Stimulated activated CD4-positive, alpha-beta T cell treated with anti-CD3 and anti-CD28 coated beads, Interleukin-1b, Interleukin-23, amount 100 ng/mL, for 4 hours (primary cell): Measurements from ENCODE around the gene RNLS.

Source experiments
- DNase-seq, 2 donors: peaks; one replicate each; pipeline ENCODE4 v3.0.0-alpha.2; 2020; ENCODE audit warnings: low read depth in 2 of 2

The RNLS gene

DNA sequence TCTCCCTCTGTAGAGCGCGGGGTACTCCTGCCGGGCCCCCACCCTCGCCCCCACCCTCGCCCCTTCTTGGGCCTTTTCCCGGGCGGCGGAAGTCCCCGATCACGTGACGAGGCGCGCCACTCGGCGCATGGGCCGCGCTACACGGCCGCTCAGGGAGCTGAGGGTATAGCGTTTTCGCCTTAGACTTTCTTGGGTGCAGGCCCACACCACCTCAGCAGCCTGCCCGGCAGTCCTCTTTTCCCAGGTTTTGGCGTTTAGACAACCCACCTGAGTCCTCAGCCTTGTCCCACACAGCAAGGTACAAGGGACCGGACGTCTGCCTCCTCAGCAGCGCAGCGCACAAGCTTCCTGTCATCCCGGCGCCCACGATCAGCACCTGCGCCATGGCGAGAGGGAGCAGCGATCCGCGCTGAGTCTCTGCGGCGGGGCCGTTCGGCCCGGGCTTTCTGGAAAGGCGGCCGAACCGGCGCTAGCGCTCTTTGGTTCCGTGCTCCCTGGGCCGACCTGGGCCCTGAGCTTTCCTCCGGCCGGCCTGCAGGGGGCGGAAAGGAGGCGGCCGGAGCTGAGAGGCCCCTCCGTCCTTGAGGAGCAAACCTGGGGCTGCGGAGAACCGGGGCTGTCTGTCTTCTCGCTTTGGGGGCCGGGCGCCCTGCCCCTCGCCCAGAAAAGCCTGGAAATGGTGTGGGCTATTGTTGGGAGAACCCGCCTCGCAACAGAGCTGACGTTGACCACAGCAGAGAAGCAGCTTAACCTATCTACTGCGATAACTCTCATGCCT lies at the start of gene RNLS:
RNLS (minus strand) TSS at position 513 of the 778 bp plus-strand sequence.
- peak; percentile 45 to 64 for DNase-seq

DNA sequence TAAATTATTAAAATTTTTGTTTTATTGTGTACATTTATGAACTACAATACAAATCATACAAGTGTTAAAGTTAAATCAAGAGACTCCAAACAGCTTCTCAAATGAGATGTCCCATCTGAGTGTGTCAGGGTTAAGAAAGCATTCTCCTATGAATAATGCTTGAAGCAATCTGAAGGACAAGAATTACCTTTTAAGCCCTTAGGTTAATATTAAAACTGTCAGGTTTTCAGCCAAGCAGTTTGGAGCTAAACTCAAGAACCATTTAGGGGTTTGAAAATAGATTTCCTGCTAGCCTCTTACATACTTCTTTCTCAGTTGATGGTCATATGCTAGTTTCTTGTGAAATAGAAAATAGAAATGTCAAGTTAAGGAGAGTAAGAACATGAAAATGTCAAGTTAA lies 41.7 kb upstream of the RNLS start:
- no peak for DNase-seq

DNA sequence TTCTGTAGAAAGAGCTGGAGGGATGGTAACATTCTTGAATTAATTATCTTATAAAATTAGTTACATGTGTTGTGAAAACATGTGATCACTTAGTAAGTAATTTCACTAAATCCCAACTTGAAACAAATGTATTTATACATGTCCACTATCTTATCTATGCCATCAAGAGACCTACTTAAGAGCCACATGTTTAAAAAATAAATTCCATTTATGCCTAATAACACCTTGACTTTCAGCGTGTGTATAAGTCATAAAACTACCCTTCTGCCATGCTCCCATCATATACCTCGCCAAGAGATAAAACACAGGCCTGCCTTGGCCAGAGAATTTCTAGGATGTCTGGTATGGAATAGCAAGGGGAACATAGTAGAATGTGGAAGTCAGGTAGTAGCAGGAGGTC lies 40.7 kb upstream of the RNLS start:
- no peak for DNase-seq

DNA sequence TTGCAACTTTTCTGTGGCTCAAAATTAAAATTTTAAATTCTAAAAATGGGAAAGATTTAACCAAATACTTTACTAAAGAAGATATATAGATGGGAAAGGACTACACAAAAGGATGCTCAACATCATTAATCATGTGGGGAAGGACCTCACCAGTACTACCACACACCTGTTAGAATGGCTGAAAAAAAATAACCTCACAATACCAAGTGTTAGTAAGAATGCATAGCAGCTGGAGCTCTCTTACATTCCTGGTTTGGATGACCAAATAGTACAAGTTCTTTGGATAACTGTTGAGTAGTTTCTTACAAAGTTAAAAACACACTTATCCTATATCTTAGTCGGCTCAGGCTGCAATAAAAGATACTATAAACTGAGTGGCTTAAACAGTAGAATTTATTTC lies 37.3 kb upstream of the RNLS start:
- no peak for DNase-seq

DNA sequence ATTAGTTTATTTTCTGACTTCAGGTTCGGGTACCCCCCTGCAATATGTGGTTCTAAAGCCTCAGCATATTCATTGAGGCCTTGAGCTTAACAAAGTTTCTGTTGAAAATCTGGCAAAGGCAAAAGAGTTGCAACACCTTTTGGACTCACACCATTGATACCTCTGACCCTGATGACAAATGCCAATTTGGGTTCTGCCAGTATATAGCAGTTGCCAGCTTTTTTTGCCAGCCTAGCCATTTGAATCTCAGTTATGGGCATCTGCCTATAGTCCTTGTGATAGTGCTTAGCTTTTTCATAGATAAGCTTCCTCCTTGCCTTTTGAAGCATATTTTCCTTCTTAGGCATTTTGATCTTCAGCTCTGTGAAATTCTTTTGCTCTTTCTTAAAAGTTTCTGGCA lies 35.4 kb upstream of the RNLS start:
- no peak for DNase-seq

DNA sequence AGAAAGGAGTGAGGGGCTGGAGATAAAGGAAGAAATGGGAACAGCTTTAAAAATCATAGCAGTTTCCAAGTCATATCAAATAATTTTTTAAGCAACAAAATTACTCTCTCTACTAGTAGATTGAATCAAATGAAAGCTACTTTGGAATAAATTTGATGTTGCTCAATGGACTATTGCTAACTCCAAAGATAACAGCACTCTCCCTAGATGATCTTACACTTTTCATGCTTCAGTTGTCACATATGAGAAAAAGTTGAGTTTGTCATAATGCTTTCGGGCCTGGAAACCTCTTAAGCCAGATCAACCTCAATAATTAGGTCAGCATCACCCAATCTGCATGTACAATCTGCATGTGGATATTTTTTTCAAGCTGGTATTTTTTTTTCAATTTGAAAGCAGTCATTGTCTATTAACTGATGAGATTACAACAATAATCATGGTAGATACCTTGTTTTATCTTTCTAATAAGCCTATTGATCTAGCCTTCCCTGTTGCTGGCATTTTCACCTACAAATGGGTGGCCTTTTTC lies 34.7 kb upstream of the RNLS start:
- DNase-seq = no peak

DNA sequence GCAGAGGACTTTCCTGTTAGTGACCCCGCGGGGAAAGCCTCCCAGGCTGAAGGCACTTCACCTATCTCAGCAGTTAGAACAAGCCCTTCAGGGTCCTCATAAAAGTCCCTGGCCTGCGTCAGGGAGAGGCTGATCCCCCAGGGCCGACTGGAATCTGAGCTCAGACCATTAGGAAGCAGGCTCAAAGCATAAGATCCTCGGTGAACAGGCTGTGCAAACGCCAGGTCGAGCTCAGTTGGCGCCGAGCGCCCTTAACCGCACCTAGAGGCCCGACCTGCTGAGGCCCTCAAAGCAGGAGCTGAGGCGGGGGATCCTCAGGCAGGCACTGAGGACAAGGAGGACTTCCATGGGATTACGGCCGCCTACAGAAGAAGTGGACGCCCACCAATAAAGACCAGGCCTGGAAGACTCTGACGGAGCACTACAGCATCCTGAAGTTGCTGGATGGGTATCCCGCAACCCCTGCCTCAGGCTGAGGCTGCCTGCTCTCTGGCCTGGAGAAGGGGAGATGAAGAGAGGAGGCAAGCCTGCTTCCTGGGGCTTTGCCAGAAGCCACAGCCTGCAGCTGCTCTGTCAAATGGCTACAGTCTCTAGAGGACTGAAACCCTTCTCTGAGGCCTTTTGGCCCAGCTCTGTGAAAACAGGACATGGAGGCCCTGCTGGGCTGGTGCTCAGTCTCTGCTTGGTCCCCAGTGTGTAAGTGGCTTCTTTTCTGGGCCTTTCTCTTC lies 33.3 kb upstream of the RNLS start:
- DNase-seq = no peak

DNA sequence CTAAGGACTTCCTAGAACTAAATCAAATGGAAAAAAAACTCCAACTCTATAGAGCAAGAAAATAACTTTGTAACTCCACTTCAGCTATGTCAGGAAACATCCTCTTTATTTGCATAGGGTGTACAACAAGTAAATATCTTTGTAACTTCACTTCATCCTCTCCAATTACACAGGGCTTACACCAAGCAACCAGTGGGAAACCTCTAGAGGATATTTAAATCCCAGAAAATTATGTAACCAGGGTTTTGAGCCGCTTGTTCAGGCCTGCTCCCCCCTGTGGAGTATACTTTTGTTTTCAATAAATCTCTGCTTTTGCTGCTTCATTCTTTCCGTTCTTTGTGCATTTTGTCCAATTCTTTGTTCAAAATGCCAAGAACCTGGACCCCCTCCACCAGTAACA lies 25.7 kb upstream of the RNLS start:
- DNase-seq = no peak

DNA sequence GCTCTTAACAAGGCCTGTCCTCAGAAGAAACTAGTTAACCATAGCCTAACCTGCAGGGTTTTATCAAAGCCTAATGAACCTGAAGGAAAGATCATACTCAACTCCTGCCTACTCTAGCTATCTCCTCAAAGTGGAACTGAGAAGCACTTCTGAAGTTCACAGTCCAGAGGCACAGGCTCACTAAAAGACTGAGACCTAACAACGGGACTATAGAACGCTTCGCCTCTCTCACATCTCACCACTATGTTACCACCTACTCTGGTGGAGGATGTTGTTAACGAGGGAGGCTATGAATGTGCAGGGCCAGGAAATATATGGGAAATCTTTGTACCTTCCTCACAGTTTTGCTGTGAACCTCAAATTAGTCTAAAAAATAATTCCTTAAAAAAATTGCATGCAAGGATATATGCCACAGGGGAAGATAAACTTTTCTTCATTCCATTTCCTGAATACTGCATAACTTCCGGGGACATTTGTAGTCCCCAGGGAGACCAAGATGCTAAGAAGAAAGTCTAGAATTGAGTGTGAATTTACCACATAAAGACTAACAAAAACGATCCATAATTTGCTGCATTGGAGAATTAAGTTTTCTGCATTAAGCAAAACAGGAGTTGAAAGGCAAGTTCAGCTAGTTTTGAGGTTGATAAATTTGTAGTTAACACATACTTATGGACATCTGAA lies 25.1 kb upstream of the RNLS start:
- DNase-seq = no peak

DNA sequence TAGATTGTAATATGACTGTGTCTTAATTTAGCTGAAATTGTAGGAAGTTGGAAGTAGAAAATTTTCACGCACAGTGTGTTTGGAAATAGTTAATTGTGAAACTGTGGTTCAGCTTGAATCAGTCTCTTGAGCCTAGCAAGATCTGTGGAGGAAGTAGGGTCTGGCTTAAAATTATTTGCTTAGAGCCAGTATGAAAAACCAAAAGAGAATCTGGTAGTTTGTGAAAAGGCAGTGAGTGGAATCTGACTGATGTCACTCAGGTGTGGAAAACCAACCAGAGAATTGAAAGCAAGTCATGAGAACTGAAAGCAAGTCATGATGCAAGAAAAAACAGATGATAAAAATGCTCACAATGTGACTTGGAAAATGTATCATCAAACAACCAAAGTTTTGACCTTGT lies 14.9 kb upstream of the RNLS start:
- DNase-seq = no peak

DNA sequence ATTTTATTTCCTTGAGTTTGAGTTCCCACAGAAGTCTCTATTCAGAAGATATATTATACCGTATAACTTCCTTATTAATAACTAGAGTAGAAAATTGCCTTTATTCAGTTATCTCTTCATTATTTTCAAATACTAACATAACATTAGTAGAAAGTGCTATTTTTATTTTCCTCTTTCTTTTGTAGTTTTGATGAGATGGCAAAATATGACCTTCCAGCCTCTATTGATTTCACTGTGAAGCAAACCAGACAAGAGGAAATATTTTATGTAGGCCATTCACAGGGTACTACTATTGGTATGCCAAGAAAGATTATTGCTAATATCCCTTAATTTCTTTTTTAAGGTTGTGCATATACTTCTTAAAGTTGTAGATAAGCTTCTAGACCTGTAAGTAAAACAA lies 11.4 kb upstream of the RNLS start:
- DNase-seq = no peak

DNA sequence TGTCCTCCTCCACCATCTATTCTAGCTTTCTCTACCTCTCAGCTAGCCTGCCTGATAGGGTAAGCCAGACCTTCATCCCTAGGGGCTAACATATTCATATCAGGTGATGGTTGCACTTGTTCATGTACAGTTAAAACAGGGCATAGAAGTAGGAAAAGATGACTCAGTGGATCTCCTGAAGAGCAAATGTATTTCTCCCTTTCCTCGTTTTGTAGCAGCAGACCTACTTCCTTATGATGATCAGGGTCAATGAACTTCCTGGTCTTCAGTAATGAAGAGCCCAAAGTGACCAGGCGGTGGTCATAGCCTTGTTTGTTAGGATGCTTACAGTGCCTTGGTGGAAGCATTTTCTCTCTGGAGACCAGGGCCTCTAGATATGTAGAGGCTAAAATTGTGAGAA lies 9.8 kb upstream of the RNLS start:
- no peak for DNase-seq

DNA sequence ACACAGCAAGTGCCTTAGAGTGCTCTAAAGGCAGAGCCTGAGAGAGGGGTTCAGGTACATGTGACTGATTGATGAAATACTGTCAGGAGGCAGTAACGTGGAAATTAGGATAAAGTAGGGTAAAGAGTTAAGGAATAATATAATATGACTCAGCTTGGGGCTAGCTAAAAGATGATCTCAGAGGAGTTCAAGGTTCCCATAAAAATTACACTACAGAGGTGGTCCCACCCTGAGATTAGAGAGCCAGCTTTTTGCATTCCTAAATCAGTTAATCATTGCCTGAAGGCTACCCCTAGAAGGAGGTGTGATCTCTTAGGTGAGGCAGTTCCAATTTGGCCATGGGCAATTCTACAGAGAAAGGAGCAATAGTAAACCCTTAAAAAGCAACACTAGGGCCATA lies 9.3 kb upstream of the RNLS start:
- no peak for DNase-seq

DNA sequence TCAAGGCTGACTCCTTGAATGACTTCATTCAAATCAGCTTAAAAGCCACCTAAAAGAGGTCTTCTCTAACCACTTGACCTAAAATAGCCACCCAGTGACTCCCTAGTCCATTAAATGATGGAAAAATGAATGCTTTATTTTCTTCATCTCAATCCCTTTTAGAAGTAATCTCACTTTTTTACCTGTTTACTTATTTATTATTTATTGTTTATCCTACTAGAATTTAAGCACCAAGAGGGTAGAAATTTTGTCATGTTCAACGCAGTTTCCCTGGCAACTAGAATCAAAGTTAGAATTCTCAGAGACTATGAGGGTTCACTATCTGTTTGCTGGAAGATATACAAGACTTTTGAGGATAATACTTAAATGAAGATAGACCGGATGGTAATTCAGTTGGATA lies 3.3 kb upstream of the RNLS start, which contains the start of gene LIPJ:
LIPJ (plus strand) TSS at position 301 of the 400 bp plus-strand sequence. CDS start 3,926 bp downstream, outside the sequence.
- DNase-seq = no peak

DNA sequence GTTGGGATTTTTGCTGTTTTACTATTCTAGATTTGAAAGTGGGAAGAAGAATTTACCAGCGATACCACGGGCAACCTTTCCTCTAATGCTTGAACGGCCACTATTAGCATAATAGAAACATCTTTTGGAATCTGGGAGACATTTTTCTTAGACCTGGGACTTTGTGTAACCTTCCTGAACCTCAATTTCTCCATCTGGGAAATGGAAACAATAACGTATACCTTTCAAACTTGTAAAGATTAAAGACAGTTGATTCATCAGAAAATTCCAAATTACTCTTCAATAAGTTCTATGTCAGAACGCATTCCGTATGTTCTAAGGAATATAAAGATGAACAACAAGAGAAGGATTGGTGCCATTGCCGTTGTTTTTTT lies 453 bp upstream of the RNLS start:
- no peak for DNase-seq

DNA sequence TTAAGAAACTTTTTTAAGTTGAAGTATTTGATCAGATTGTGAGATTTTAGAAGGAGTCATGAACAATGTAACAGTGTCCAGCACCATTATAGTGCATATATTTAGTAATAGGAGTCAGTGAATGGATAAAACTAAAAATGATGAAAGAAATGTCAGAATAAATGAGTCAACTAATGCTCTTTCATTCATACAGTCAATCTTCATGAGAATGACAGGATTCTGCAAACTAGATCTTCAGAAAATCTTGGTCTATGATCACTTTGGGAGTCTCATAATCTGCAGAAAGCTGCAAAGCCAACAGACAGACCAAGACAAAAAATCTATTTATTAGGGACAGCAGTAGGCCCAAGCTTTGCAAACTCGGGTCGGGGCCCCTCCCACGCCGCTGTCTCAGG lies 710 bp downstream of the RNLS start:
- DNase-seq = no peak

DNA sequence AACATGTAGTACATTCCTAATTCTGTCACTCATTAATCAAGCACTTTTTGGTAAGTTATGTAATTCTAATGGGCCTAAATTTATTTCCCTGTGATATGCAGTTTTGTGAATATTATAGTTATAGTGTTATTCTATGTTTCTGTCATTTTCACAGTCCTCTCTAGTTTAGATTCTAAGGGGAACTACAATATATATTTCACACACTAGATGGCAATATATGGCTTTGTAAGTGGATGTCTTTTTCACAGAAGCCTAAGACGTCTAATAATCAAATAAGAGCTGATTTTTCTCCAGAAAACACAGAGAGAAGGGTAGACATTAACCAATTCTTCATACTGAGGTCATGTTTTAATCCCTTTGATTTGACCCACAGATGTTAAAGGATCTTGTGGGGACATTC lies 18.0 kb downstream of the RNLS start:
- no peak for DNase-seq

DNA sequence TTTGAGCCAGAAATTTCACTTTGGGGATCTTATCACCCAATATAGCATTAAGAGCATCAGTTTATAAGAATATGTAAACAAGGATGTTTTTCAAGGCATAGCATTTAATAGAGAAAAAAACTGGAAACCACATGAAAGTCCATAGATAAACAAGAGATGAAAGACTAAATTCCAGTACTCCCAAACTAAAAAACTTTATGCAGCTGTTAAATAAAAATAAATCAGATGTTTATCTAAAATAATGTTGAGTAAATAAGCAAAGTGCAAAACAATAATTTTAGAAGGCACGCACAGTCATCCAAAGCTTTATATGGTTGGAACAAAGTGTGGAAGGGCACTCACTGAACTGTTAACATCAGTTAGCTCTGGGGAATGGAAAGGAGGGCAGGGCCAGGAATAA lies 21.0 kb downstream of the RNLS start:
- DNase-seq = no peak

DNA sequence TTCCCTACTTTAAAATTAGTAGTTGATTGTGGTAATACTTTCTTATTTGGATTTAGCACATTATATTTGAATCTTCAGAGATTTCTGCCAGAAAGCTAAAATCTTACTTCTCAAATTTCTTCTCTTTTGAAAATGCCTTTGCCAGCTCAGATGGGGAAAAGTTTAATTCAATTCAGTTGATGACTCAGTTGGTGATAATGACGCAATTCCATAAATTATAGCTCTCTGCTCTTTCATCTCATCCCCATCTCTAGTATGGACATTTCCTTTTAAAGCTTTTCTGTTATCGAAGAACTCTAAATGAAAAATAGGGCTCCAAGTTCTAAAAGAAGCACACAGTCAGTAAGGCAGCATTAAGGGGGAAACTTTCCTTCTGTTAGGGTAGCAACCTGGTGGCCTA lies 25.5 kb downstream of the RNLS start:
- DNase-seq = no peak

DNA sequence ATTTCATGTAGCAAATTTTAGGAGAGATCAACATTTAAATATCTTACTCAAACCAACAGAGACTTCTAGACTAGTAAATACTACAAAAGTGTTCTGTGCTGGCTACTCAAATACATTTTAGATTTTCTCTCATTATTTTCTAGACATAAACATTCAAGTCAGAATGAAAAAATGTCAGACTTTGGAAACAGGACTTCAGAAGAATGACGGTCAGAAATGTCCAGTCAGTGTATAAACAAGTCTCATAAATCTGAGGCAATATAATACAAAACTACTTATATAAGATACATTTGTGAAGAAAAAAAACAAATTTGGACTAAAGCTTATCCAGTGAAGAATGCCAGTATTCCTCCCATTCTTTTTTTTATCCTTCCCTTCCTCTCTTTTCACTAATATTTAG lies 25.9 kb downstream of the RNLS start:
- DNase-seq = no peak

DNA sequence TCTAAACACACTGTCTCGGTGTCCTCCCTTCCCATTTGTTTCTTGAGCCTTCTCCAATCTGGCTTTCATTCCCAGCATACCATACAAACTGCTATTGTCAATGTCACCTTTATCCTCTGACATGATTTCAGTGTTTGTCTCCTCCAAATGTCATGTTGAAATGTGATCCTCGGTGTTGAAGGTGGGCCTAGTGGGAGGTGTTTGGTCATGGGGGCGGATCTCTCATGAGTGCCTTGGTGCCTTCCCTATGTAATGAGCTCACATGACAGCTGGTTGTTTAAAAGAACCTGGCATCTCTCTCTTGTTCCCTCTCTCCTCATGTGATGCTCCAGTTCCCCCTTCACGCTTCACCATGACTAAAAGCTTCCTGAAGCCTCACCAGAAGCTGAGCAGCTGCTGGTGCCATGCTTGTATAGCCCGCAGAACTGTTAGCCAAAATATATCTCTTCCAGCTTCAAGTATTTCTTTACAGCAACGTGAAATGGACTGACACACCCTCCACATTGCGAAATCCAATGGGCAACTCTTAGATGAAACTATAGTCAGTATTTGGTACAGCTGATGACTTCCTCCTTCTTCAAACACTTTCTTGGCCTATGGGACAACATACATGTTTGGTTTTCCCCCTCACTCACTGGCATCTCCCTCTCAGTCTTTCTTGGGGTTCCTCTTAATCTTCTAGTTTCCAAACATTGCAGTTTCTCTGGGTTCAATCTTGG lies 27.8 kb downstream of the RNLS start:
- DNase-seq = no peak
